IPS-18c (cell line): ENCODE measurements around the gene ZNF280D.
A peak's percentile ranks its signal among the peaks of the same experiment; 100 is the strongest.
"Not testable (repeated sequence)": the region's sequence is repeated elsewhere in the genome, so short reads cannot be mapped to it uniquely, and the experiment has no call there.

Source experiments
- H3K4me3 ChIP-seq: 2 replicates; pipeline ENCODE4 v1.7.0; 2013; ENCODE audit warnings: low read depth, mild to moderate bottlenecking, low read length, moderate library complexity; ENCODE audit not compliant: insufficient read depth
- H3K9me3 ChIP-seq: one replicate; pipeline ENCODE4 v1.6.1; 2013; ENCODE audit warnings: mild to moderate bottlenecking, low read length, moderate library complexity; ENCODE audit not compliant: control insufficient read depth, insufficient read depth

The ZNF280D gene

GRCh38 chr15:56733136-56734012, at the start of gene ZNF280D:
Gene ZNF280D, minus strand, starts transcription at chr15:56733509. Its CDS starts 26,400 bp downstream, at chr15:56707109.
- Histone ChIP-seq H3K4me3 (peak within 1 kb of the TSS; percentile 68), H3K9me3 (peaks cover 3% of the 10 kb centered on the region)

- Histone ChIP-seq H3K9me3 (no peaks in the 10 kb centered on the region), H3K4me3 (no peak overlapping the region)
These were observed 49.0 kb upstream of the ZNF280D start for GRCh38 chr15:56782306-56782705.

GRCh38 chr15:56781666-56782065, 48.4 kb upstream of the ZNF280D start:
- no peak overlapping the region for H3K4me3 ChIP-seq
- H3K9me3 ChIP-seq = no peaks in the 10 kb centered on the region

- H3K9me3 ChIP-seq, H3K4me3 ChIP-seq: not testable (repeated sequence)
These were observed 46.9 kb upstream of the ZNF280D start for GRCh38 chr15:56780102-56780725.

GRCh38 chr15:56779449-56779848, 46.1 kb upstream of the ZNF280D start:
- not testable (repeated sequence) for H3K4me3 ChIP-seq, H3K9me3 ChIP-seq

GRCh38 chr15:56778761-56779160, 45.5 kb upstream of the ZNF280D start:
- Histone ChIP-seq H3K4me3 (no peak overlapping the region), H3K9me3 (no peaks in the 10 kb centered on the region)

GRCh38 chr15:56776839-56777238, 43.5 kb upstream of the ZNF280D start:
- Histone ChIP-seq H3K9me3 (no peaks in the 10 kb centered on the region), H3K4me3 (no peak overlapping the region)

GRCh38 chr15:56775641-56776040, 42.3 kb upstream of the ZNF280D start:
- no peaks in the 10 kb centered on the region for H3K9me3 ChIP-seq
- no peak overlapping the region for H3K4me3 ChIP-seq

GRCh38 chr15:56774356-56774755, 41.0 kb upstream of the ZNF280D start:
- Histone ChIP-seq H3K9me3 (no peaks in the 10 kb centered on the region), H3K4me3 (no peak overlapping the region)

GRCh38 chr15:56772868-56773639, 39.7 kb upstream of the ZNF280D start:
- Histone ChIP-seq H3K9me3 (no peaks in the 10 kb centered on the region), H3K4me3 (no peak overlapping the region)

GRCh38 chr15:56770173-56770572, 36.9 kb upstream of the ZNF280D start:
- no peak overlapping the region for H3K4me3 ChIP-seq
- no peaks in the 10 kb centered on the region for H3K9me3 ChIP-seq

GRCh38 chr15:56767315-56767714, 34.0 kb upstream of the ZNF280D start:
- Histone ChIP-seq H3K4me3 (no peak overlapping the region), H3K9me3 (no peaks in the 10 kb centered on the region)

GRCh38 chr15:56765251-56765650, 31.9 kb upstream of the ZNF280D start:
- Histone ChIP-seq H3K4me3 (no peak overlapping the region), H3K9me3 (no peaks in the 10 kb centered on the region)

- Histone ChIP-seq H3K4me3 (no peak overlapping the region), H3K9me3 (no peaks in the 10 kb centered on the region)
These were observed 30.0 kb upstream of the ZNF280D start for GRCh38 chr15:56763141-56763895.

- Histone ChIP-seq H3K4me3 (no peak overlapping the region), H3K9me3 (no peaks in the 10 kb centered on the region)
These were observed 26.9 kb upstream of the ZNF280D start for GRCh38 chr15:56760186-56760585.

- H3K9me3 ChIP-seq = no peaks in the 10 kb centered on the region
- no peak overlapping the region for H3K4me3 ChIP-seq
These were observed 26.1 kb upstream of the ZNF280D start for GRCh38 chr15:56759450-56759845.

GRCh38 chr15:56758770-56759449, 25.6 kb upstream of the ZNF280D start:
- no peak overlapping the region for H3K4me3 ChIP-seq
- no peaks in the 10 kb centered on the region for H3K9me3 ChIP-seq
